GM12801 (cell line): ENCODE measurements around the gene MAML2.

Experiments used
- CTCF ChIP-seq: IDR thresholded peaks from one replicate; pipeline ENCODE4 v1.5.1; 2011; ENCODE audit warnings: control low read depth; ENCODE audit not compliant: insufficient read length; ENCODE audit errors: extremely low read depth

Gene MAML2

GRCh38 chr11:96085319-96085930 lies 257.6 kb downstream of the MAML2 start:
- no peak for TF ChIP-seq CTCF

- TF ChIP-seq CTCF: no peak
Observed at GRCh38 chr11:96084610-96085318, 258.2 kb downstream of the MAML2 start.

GRCh38 chr11:96082936-96083335 lies 260.1 kb downstream of the MAML2 start:
- TF ChIP-seq CTCF: no peak

- no peak for TF ChIP-seq CTCF
Observed at GRCh38 chr11:96082002-96082899, 260.7 kb downstream of the MAML2 start.

- TF ChIP-seq CTCF: no peak
Observed at GRCh38 chr11:96081561-96081960, 261.4 kb downstream of the MAML2 start.

GRCh38 chr11:96079691-96080090 lies 263.3 kb downstream of the MAML2 start:
- TF ChIP-seq CTCF: no peak

GRCh38 chr11:96075532-96075959 lies 267.4 kb downstream of the MAML2 start:
- TF ChIP-seq CTCF: no peak
